NB4 (cell line): Measurements from ENCODE around the gene WNT5A.

ENCODE experiments used
- MYC ChIP-seq: IDR thresholded peaks from 2 replicates; pipeline ENCODE4 v1.6.1; 2011; ENCODE audit warnings: low read depth, low read length
- POLR2A ChIP-seq: IDR thresholded peaks from 2 replicates; pipeline ENCODE4 v1.6.1; 2011; ENCODE audit warnings: mild to moderate bottlenecking; ENCODE audit not compliant: insufficient read length; ENCODE audit errors: extremely low read depth
- TF ChIP-seq, protein P1 (sequence below): IDR thresholded peaks from one replicate; pipeline ENCODE4 v1.5.1; 2012; ENCODE audit warnings: low read depth, low read length
- TF ChIP-seq, protein P2 (sequence below): IDR thresholded peaks from 2 replicates; pipeline ENCODE4 v1.6.1; 2011; ENCODE audit warnings: low read depth, low read length

DNA sequence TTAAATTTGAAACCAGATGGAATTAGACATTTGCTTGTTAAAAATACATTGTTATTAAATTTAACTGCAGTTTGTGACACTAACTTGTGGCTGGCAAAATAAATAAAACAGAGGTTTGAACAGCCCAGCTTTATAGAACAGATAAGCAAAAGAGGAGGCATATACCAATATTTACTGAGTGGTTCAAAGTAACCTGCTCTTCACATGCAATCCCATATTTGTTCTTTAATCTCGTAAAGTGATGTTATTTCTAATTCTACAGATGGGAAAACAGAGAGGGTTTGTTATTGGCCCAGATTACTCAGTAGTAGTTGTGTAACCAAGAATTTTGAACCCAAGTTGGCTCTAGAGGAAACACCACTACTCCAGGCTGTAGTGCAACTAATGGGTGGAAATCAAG, 37.6 kb downstream of the WNT5A start:
- no peak for TF ChIP-seq POLR2A
- TF ChIP-seq, protein P1, sequence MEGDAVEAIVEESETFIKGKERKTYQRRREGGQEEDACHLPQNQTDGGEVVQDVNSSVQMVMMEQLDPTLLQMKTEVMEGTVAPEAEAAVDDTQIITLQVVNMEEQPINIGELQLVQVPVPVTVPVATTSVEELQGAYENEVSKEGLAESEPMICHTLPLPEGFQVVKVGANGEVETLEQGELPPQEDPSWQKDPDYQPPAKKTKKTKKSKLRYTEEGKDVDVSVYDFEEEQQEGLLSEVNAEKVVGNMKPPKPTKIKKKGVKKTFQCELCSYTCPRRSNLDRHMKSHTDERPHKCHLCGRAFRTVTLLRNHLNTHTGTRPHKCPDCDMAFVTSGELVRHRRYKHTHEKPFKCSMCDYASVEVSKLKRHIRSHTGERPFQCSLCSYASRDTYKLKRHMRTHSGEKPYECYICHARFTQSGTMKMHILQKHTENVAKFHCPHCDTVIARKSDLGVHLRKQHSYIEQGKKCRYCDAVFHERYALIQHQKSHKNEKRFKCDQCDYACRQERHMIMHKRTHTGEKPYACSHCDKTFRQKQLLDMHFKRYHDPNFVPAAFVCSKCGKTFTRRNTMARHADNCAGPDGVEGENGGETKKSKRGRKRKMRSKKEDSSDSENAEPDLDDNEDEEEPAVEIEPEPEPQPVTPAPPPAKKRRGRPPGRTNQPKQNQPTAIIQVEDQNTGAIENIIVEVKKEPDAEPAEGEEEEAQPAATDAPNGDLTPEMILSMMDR: no peak
- TF ChIP-seq, protein P2, sequence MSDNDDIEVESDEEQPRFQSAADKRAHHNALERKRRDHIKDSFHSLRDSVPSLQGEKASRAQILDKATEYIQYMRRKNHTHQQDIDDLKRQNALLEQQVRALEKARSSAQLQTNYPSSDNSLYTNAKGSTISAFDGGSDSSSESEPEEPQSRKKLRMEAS: no peak
- no peak for TF ChIP-seq MYC
